ENCODE results near the gene GYS1.

Gene GYS1

DNA sequence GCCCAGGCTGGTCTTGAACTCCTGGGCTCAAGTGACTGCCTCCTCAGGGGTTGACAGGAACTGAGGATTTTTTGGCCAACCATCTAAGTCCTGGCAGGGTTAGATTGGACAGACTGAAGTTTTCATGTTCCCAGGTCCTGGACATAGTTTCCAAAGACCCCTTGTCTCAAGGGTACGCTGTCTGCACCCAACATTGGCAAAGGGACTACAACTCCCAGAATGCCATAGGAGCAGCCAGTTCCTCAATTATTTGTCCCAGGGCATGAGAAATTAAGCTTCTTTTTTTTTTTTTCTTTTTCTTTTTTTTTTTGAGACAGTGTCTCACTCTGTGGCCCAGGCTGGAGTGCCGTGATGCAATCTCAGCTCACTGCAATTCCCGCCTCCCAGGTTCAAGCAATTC is 6.9 kb downstream of the GYS1 start:
- H3K79me2 ChIP-seq = no peaks in the 10 kb centered on the region
- no peak overlapping the region for H2AFZ ChIP-seq
- no peak overlapping the region for H3K9ac ChIP-seq
- H3K27me3 ChIP-seq (ENCODE audit: control insufficient read depth, insufficient read depth, low read length) = no peaks in the 10 kb centered on the region
- H3K36me3 ChIP-seq (ENCODE audit: control insufficient read depth, insufficient read depth, low read length) = no peaks in the 10 kb centered on the region
- H3K9me3 ChIP-seq (ENCODE audit: control insufficient read depth, low read length) = no peaks in the 10 kb centered on the region
- TF ChIP-seq CTCF (IDR thresholded peaks at IDR 0.05) = no peak
- no peak overlapping the region for H3K4me2 ChIP-seq (ENCODE audit: low read length)
- no peak overlapping the region for H3K4me3 ChIP-seq (ENCODE audit: low read depth, low read length)
- no peaks in the 10 kb centered on the region for H3K4me1 ChIP-seq
- H3K27ac ChIP-seq = no peak overlapping the region

DNA sequence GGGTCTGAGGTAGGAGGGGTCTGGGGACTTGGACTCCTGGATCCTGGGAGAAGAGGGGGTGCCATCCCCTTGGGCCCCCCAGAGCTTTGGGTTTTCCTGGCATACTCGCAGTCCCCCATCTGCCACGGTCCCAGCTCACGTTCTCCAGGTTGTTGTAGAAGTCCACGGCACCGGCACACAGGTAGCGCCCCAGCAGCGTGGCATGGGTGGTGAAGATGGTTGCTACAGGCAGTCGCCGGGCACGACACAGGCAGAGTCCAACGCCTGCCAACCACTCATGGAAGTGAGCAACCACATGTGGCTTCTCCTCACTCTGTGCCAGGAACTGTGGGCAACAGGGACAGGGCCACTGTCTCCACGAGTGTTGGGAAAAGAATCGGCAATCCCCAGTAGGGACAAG is 7.4 kb downstream of the GYS1 start:
- no peak overlapping the region for H3K9ac ChIP-seq
- no peaks in the 10 kb centered on the region for H3K36me3 ChIP-seq (ENCODE audit: control insufficient read depth, insufficient read depth, low read length)
- no peak for TF ChIP-seq CTCF (IDR thresholded peaks at IDR 0.05)
- no peak overlapping the region for H3K4me2 ChIP-seq (ENCODE audit: low read length)
- H3K27me3 ChIP-seq (ENCODE audit: control insufficient read depth, insufficient read depth, low read length) = no peaks in the 10 kb centered on the region
- H3K79me2 ChIP-seq = no peaks in the 10 kb centered on the region
- no peaks in the 10 kb centered on the region for H3K4me1 ChIP-seq
- H2AFZ ChIP-seq = no peak overlapping the region
- no peaks in the 10 kb centered on the region for H3K9me3 ChIP-seq (ENCODE audit: control insufficient read depth, low read length)
- no peak overlapping the region for H3K27ac ChIP-seq
- no peak overlapping the region for H3K4me3 ChIP-seq (ENCODE audit: low read depth, low read length)

GRCh38 chr19:48982280-48982679 is 10.8 kb downstream of the GYS1 start:
- no peak overlapping the region for H3K9ac ChIP-seq
- H3K79me2 ChIP-seq = no peaks in the 10 kb centered on the region
- H3K27ac ChIP-seq = no peak overlapping the region
- H3K9me3 ChIP-seq (ENCODE audit: control insufficient read depth, low read length) = no peaks in the 10 kb centered on the region
- no peak overlapping the region for H3K4me2 ChIP-seq (ENCODE audit: low read length)
- no peaks in the 10 kb centered on the region for H3K27me3 ChIP-seq (ENCODE audit: control insufficient read depth, insufficient read depth, low read length)
- no peaks in the 10 kb centered on the region for H3K36me3 ChIP-seq (ENCODE audit: control insufficient read depth, insufficient read depth, low read length)
- no peak for TF ChIP-seq CTCF (IDR thresholded peaks at IDR 0.05)
- H3K4me1 ChIP-seq = no peaks in the 10 kb centered on the region
- H3K4me3 ChIP-seq (ENCODE audit: low read depth, low read length) = no peak overlapping the region
- H2AFZ ChIP-seq = no peak overlapping the region

DNA sequence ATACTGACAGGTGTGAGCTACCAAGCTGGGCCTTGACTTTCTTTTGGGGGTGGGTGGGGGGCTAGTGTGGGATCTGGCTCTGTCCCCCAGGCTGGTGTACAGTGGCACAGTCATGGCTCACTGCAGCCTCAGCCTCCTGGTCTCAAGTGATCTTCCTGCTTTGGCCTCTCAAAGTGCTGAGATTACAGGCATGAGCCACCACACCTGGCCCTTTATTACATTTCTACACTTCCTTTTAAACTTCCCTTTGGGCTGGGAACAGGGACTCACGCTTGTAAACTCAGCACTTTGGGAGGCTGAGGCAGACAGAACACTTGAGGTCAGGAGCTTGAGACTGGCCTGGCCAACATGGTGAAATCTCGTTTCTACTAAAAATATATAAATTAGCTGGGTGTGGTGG is 16.0 kb downstream of the GYS1 start:
- TF ChIP-seq CTCF (IDR thresholded peaks at IDR 0.05) = no peak
- Histone ChIP-seq H3K79me2 (no peaks in the 10 kb centered on the region), H3K4me3 (ENCODE audit: low read depth, low read length) (no peak overlapping the region), H2AFZ (no peak overlapping the region), H3K4me1 (no peaks in the 10 kb centered on the region), H3K27ac (no peak overlapping the region), H3K4me2 (ENCODE audit: low read length) (no peak overlapping the region), H3K36me3 (ENCODE audit: control insufficient read depth, insufficient read depth, low read length) (no peaks in the 10 kb centered on the region), H3K27me3 (ENCODE audit: control insufficient read depth, insufficient read depth, low read length) (no peaks in the 10 kb centered on the region), H3K9ac (no peak overlapping the region), H3K9me3 (ENCODE audit: control insufficient read depth, low read length) (no peaks in the 10 kb centered on the region)

DNA sequence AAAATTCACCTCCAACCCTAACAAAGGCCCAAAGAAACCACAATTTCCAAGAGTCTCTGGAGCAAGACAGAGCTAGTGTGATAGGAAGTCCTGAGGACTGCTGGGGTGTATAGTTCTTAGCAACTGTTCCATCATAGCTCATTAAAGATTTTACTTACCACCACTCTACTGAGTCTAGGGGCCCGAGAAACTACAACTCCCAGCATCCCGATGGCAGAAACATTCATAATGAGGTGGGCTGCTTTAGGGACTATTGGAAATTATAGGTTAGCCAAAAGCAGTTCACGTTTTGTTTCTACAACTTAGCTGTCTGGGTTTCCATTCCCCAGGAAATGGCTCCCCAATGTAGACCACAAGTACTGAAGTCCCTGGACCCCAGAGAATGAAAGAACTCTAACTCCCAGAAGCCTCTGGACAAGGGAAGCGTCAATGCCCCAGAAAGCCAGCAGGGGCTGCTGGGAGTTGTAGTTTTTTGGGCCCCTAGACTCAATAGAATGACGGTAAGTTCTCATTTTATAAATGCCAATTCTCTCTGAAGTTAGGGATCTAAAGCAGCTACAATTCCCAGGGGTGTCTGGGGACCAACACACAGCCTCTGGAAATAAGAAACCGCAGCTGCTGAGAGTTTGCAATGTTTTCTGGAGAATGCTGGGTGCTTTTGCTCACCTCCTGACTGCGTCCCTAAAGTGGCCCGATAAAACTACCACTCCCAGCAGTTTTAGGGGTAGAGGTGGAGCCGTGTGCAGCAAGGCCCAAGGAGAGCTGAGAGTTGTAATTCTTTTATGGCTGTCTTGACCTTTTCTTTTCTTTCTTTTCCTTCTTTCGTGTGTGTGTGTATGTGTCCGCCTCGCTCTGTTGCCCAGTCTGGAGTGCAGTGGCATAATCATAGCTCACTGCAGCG is 16.9 kb downstream of the GYS1 start:
- no peaks in the 10 kb centered on the region for H3K79me2 ChIP-seq
- no peaks in the 10 kb centered on the region for H3K4me1 ChIP-seq
- no peak overlapping the region for H3K4me3 ChIP-seq (ENCODE audit: low read depth, low read length)
- H3K9ac ChIP-seq = no peak overlapping the region
- H2AFZ ChIP-seq = no peak overlapping the region
- H3K27me3 ChIP-seq (ENCODE audit: control insufficient read depth, insufficient read depth, low read length) = no peaks in the 10 kb centered on the region
- no peak overlapping the region for H3K4me2 ChIP-seq (ENCODE audit: low read length)
- H3K9me3 ChIP-seq (ENCODE audit: control insufficient read depth, low read length) = no peaks in the 10 kb centered on the region
- H3K27ac ChIP-seq = no peak overlapping the region
- no peaks in the 10 kb centered on the region for H3K36me3 ChIP-seq (ENCODE audit: control insufficient read depth, insufficient read depth, low read length)
- no peak for TF ChIP-seq CTCF (IDR thresholded peaks at IDR 0.05)

Measured in parathyroid adenoma (tissue), 2 donors.